ENCODE results near the gene MTIF3. TPM values are rescaled to one million over a fixed set of nuclear protein-coding genes. Genes with fewer than 3 reads are reported as not detected.

The MTIF3 gene
- 39.7 TPM for polyA plus RNA-seq (2012; ENCODE audit: low read depth, missing spikeins)

- DNase-seq (ENCODE audit: insufficient read length, low spot score), result peak; percentile 71
- FAIRE-seq, result peak; percentile 98
- TF ChIP-seq SPI1 (IDR thresholded peaks at IDR 0.05; ENCODE audit: low read depth, low read length) (peak; percentile 70), PAX5 (IDR thresholded peaks at IDR 0.05; ENCODE audit: insufficient read depth, low read length, severe bottlenecking) (no peak), POLR2AphosphoS5 (IDR thresholded peaks at IDR 0.05; ENCODE audit: low read depth, low read length) (peak; percentile 95), TAF1 (IDR thresholded peaks at IDR 0.05; ENCODE audit: low read depth, low read length) (peak; percentile 83), POLR2A (IDR thresholded peaks at IDR 0.05; ENCODE audit: low read depth, low read length) (peak; percentile 96), POU2F2 (IDR thresholded peaks at IDR 0.05; ENCODE audit: low read depth, low read length) (peak; percentile 55; the same call in 1 of the 2 replicates)
Measured at GRCh38 chr13:27449936-27450828, at the start of gene MTIF3. TSS of gene MTIF3 (minus strand) at chr13:27450564. CDS start at chr13:27440448, 10,116 bp downstream.

- no peak for DNase-seq (ENCODE audit: insufficient read length, low spot score)
- no peak for FAIRE-seq
- no peak for TF ChIP-seq POLR2A (IDR thresholded peaks at IDR 0.05; ENCODE audit: low read depth, low read length)
- no peak for TF ChIP-seq POLR2AphosphoS5 (IDR thresholded peaks at IDR 0.05; ENCODE audit: low read depth, low read length)
- no peak for TF ChIP-seq PAX5 (IDR thresholded peaks at IDR 0.05; ENCODE audit: insufficient read depth, low read length, severe bottlenecking)
- no peak for TF ChIP-seq TAF1 (IDR thresholded peaks at IDR 0.05; ENCODE audit: low read depth, low read length)
- no peak for TF ChIP-seq SPI1 (IDR thresholded peaks at IDR 0.05; ENCODE audit: low read depth, low read length)
- no peak for TF ChIP-seq POU2F2 (IDR thresholded peaks at IDR 0.05; ENCODE audit: low read depth, low read length)
Measured at GRCh38 chr13:27497563-27498230, 47.3 kb upstream of the MTIF3 start.

GRCh38 chr13:27496536-27497273, 46.3 kb upstream of the MTIF3 start:
- FAIRE-seq, result no peak
- no peak for DNase-seq (ENCODE audit: insufficient read length, low spot score)

GRCh38 chr13:27496006-27496405, 45.6 kb upstream of the MTIF3 start:
- TF ChIP-seq POU2F2 (IDR thresholded peaks at IDR 0.05; ENCODE audit: low read depth, low read length) (no peak), POLR2A (IDR thresholded peaks at IDR 0.05; ENCODE audit: low read depth, low read length) (no peak), POLR2AphosphoS5 (IDR thresholded peaks at IDR 0.05; ENCODE audit: low read depth, low read length) (no peak), PAX5 (IDR thresholded peaks at IDR 0.05; ENCODE audit: insufficient read depth, low read length, severe bottlenecking) (no peak), SPI1 (IDR thresholded peaks at IDR 0.05; ENCODE audit: low read depth, low read length) (no peak), TAF1 (IDR thresholded peaks at IDR 0.05; ENCODE audit: low read depth, low read length) (no peak)

More at GRCh38 chr13:27496536-27497273, 46.3 kb upstream of the MTIF3 start:
- TF ChIP-seq TAF1 (IDR thresholded peaks at IDR 0.05; ENCODE audit: low read depth, low read length), result no peak
- no peak for TF ChIP-seq PAX5 (IDR thresholded peaks at IDR 0.05; ENCODE audit: insufficient read depth, low read length, severe bottlenecking)
- TF ChIP-seq SPI1 (IDR thresholded peaks at IDR 0.05; ENCODE audit: low read depth, low read length), result no peak
- no peak for TF ChIP-seq POU2F2 (IDR thresholded peaks at IDR 0.05; ENCODE audit: low read depth, low read length)
- TF ChIP-seq POLR2A (IDR thresholded peaks at IDR 0.05; ENCODE audit: low read depth, low read length), result no peak
- TF ChIP-seq POLR2AphosphoS5 (IDR thresholded peaks at IDR 0.05; ENCODE audit: low read depth, low read length), result no peak

GRCh38 chr13:27495551-27495950, 45.2 kb upstream of the MTIF3 start:
- DNase-seq (ENCODE audit: insufficient read length, low spot score) (no peak), FAIRE-seq (no peak)
- TF ChIP-seq POLR2A (IDR thresholded peaks at IDR 0.05; ENCODE audit: low read depth, low read length), result no peak
- TF ChIP-seq POU2F2 (IDR thresholded peaks at IDR 0.05; ENCODE audit: low read depth, low read length), result no peak
- TF ChIP-seq SPI1 (IDR thresholded peaks at IDR 0.05; ENCODE audit: low read depth, low read length), result no peak
- TF ChIP-seq PAX5 (IDR thresholded peaks at IDR 0.05; ENCODE audit: insufficient read depth, low read length, severe bottlenecking), result no peak
- no peak for TF ChIP-seq POLR2AphosphoS5 (IDR thresholded peaks at IDR 0.05; ENCODE audit: low read depth, low read length)
- no peak for TF ChIP-seq TAF1 (IDR thresholded peaks at IDR 0.05; ENCODE audit: low read depth, low read length)

More at GRCh38 chr13:27496006-27496405, 45.6 kb upstream of the MTIF3 start:
- FAIRE-seq, result no peak
- no peak for DNase-seq (ENCODE audit: insufficient read length, low spot score)

GRCh38 chr13:27493981-27494380, 43.6 kb upstream of the MTIF3 start:
- no peak for DNase-seq (ENCODE audit: insufficient read length, low spot score)
- no peak for FAIRE-seq
- TF ChIP-seq POU2F2 (IDR thresholded peaks at IDR 0.05; ENCODE audit: low read depth, low read length) (no peak), POLR2A (IDR thresholded peaks at IDR 0.05; ENCODE audit: low read depth, low read length) (no peak), TAF1 (IDR thresholded peaks at IDR 0.05; ENCODE audit: low read depth, low read length) (no peak), PAX5 (IDR thresholded peaks at IDR 0.05; ENCODE audit: insufficient read depth, low read length, severe bottlenecking) (no peak), POLR2AphosphoS5 (IDR thresholded peaks at IDR 0.05; ENCODE audit: low read depth, low read length) (no peak), SPI1 (IDR thresholded peaks at IDR 0.05; ENCODE audit: low read depth, low read length) (no peak)

- TF ChIP-seq POU2F2 (IDR thresholded peaks at IDR 0.05; ENCODE audit: low read depth, low read length) (no peak), SPI1 (IDR thresholded peaks at IDR 0.05; ENCODE audit: low read depth, low read length) (no peak), TAF1 (IDR thresholded peaks at IDR 0.05; ENCODE audit: low read depth, low read length) (no peak), POLR2AphosphoS5 (IDR thresholded peaks at IDR 0.05; ENCODE audit: low read depth, low read length) (no peak), PAX5 (IDR thresholded peaks at IDR 0.05; ENCODE audit: insufficient read depth, low read length, severe bottlenecking) (no peak), POLR2A (IDR thresholded peaks at IDR 0.05; ENCODE audit: low read depth, low read length) (no peak)
- FAIRE-seq (no peak), DNase-seq (ENCODE audit: insufficient read length, low spot score) (no peak)
Measured at GRCh38 chr13:27489456-27489855, 39.1 kb upstream of the MTIF3 start.

GRCh38 chr13:27487776-27488175, 37.4 kb upstream of the MTIF3 start:
- TF ChIP-seq POLR2A (IDR thresholded peaks at IDR 0.05; ENCODE audit: low read depth, low read length) (no peak), SPI1 (IDR thresholded peaks at IDR 0.05; ENCODE audit: low read depth, low read length) (no peak)
- FAIRE-seq (no peak), DNase-seq (ENCODE audit: insufficient read length, low spot score) (no peak)
